Stimulated activated CD4-positive, alpha-beta T cell treated with anti-CD3 and anti-CD28 coated beads, Interleukin-1b, Interleukin-23, amount 100 ng/mL, for 24 hours (primary cell): ENCODE results near the gene MSL1.

Experiments
- DNase-seq, 4 experiments: peaks; one replicate each; pipeline ENCODE4 v3.0.0-alpha.2; 2020; ENCODE audit warnings: low read depth in 4 of 4, low spot score in 1 of 4

Gene MSL1

GRCh38 chr17:40103688-40104087 lies 18.1 kb upstream of the MSL1 start:
- DNase-seq: no peak

DNA sequence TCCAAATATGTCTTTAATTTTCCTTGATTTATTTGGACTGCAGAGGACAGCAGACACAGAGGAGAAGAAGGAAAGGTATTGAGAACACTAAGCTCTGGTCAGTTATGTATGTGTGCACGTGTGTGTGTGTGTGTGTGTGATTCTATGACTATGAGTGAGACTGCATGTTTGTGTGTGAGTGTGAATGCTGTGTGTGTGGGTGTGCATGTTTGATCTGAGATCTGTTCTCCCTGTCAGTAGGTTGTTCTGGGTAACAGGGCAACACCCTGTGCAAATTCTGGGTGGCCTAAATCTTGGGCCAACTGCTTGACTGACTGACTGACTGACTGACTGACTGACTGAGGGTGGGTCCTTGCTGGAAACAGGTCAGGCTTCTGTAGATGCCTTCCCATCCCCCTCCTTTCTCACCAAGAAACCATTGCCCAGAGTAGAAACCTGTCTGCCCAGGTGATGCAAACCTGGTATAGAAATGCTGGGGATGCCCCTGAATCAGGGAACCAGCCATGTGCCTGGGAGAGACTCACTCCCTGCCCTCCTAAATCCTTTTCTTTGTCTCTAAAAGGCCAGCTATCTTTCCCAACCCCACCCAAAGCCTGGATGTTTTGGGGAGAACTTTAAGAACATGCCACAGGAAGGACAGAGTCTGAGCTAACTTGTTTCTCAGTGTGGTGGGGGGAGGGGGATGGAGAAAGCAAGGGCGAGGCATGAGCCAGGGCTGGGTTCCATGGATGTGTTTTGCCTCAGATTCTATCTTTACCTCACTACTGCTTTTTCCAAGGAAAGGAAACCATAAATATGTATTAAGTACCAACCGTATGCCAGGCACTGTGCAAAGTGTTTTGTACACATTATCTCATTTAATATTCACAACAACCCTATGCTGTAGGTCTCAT lies 16.9 kb upstream of the MSL1 start:
- no peak for DNase-seq

GRCh38 chr17:40105861-40106759 lies 15.7 kb upstream of the MSL1 start:
- DNase-seq: no peak

- DNase-seq: no peak
Measured at GRCh38 chr17:40106760-40107521, 14.8 kb upstream of the MSL1 start.

- DNase-seq: no peak
Measured at GRCh38 chr17:40107522-40108174, 14.1 kb upstream of the MSL1 start.

DNA sequence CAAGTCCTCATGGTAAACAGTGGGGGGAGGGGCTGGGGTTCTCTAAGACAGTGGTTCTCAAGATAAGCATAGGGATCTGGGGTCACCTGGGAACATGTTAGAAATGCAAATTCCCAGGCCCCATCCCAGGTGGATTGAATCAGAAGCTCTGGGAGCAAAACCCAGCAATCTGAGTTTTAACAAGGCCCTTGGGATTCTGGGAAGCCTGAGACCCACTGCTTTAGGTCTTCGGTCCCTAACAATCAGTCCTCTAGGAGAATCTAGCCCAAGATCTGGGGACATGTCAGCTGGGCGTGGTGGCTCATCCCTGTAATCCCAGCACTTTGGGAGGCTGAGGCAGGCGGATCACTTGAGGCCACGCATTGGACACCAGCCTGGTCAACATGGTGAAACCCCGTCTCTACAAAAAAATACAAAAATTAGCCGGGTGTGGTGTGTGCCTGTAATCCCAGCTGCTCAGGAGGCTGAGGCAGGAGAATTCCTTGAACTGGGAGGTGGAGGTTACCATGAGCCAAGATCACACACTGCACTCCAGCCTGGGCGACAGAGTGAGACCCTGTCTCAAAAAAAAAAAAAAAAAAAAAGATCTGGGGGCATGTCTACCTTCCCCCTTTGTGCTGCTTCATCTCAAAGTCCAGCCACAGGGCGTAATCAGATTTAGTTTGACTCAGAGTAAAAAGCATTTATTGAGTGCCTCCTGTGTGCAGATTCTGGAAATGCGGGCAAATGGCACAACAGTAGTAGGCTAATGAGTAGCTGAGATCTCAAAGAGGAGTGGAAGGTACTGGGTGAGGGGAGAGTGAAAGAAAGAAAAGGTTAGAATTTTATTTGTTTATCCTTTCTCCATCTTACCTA lies 12.6 kb upstream of the MSL1 start:
- no peak for DNase-seq

- no peak for DNase-seq
Measured at GRCh38 chr17:40110026-40110845, 11.5 kb upstream of the MSL1 start.

- DNase-seq: peak in 1 of 4 experiments; percentile 65
Measured at GRCh38 chr17:40111221-40112128, 10.3 kb upstream of the MSL1 start.

DNA sequence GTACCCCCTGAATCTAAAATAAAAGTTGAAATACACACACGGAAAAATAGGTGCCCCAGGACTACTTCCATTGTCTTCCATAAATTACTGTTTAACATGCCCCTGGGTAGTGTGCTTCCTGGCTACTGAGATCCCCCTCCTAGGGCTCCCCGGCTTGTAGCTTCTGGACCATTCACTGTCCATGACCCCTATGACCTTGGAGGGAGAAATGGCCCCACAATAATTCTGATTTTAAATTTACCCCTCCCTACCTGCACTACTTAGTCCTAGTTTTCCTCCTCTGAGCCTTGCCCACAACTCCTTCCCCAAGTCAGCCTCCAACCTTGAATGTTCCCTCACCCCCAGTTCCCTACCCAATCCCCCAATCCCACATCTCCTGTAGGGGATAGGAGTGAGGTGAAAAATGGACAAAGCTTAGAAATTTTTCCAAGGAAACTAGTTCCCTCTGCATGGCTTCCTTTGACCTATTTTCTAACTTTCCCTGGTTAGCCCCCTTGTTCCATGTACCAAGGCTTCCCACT lies 9.5 kb upstream of the MSL1 start:
- DNase-seq: no peak

DNA sequence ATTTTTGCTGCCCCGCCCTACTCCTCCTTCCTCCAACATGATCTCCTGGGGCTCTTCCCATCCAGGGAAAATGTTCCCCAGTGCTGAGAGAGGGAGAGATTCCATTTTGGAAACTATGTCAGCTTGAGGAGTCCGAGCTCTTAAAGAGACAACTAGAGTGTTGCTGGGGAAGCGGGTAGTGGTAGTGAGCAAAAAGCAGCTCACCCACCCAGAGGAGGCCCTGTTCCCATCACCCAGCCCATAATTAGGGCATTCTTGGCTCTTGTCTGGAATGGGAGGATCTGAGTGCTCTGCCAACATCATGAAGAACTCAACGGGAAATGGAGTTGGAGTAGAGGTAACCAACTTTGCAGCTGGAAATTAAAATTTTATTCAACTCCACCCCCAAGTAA lies 9.1 kb upstream of the MSL1 start:
- no peak for DNase-seq

- DNase-seq: peak; percentile 71 to 90 (median 79)
Measured at GRCh38 chr17:40113110-40113906, 8.5 kb upstream of the MSL1 start.

- DNase-seq: no peak
Measured at GRCh38 chr17:40113907-40114245, 7.9 kb upstream of the MSL1 start.

- no peak for DNase-seq
Measured at GRCh38 chr17:40115101-40115436, 6.7 kb upstream of the MSL1 start.

DNA sequence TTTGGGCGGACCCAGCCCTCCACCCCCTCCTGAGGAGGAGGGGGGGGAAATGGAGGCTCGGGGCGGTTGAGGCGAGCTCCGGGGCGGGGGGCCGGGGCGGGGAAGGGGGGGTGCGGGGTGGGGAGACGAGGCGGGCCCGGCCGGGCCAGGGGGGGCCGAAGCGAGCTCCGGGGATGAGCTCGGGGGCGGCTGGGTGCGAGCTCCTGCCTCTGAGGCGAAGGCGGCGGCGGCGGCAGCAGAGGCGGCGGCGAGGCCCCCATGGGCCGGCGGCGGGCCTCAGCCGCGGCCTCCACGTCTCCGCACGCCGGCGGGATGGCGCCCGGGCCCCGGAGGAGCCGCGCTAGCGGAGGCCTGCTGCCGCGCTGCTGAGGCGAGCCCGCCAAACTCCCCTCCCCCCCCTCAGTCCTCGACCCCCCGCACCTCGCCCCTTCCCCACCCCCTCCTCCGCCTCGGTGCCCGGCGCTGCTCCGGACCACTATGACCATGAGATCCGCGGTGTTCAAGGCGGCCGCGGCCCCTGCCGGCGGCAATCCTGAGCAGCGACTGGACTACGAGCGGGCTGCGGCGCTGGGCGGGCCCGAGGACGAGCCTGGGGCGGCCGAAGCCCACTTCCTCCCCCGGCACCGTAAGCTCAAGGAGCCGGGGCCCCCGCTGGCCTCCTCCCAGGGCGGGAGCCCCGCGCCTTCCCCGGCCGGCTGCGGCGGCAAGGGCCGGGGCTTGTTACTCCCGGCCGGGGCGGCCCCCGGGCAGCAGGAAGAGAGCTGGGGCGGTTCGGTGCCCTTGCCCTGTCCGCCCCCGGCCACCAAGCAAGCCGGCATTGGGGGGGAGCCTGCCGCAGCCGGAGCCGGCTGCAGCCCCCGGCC lies 596 bp downstream of the MSL1 start:
- DNase-seq: no peak

GRCh38 chr17:40122999-40123810 lies 1.4 kb downstream of the MSL1 start:
- peak in 1 of 4 experiments; percentile 39 for DNase-seq

DNA sequence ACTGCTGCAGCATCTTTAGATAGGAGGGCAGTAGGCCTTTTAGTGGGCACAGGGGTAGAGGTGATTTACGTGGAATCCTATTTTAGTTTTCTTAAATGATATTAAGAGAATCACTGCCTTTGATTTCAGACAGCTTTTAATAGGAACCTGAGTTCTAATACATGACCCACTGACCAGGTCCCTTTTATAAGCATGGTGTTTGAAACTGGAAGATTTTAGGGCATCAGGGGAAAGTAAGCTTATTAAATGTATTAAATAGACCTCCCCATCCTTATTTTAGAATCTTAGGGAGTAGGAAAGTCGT lies 2.0 kb downstream of the MSL1 start:
- DNase-seq: no peak
